Keratinocyte (primary cell): Measurements from ENCODE around the gene BPGM. TPM values are rescaled to one million over a fixed set of nuclear protein-coding genes. Genes with fewer than 3 reads are reported as not detected.

Experiments
- DNase-seq: peaks from one replicate; pipeline ENCODE4 v3.0.0-alpha.2; 2011; ENCODE audit warnings: low read depth, missing footprints, low spot score
- FAIRE-seq: peaks from 2 replicates; lab custom pipeline; 2011; peaks lifted over from hg19 to GRCh38; lab: Jason Lieb, UNC
- H2AFZ ChIP-seq: 2 replicates; pipeline ENCODE4 v1.6.0; 2012; ENCODE audit warnings: low read length, control low read depth, inconsistent platforms; ENCODE audit not compliant: control insufficient read depth
- H3K27ac ChIP-seq: 2 replicates; pipeline ENCODE4 v1.5.1; 2011; ENCODE audit warnings: low read length; ENCODE audit not compliant: control insufficient read depth, insufficient read depth
- H3K27me3 ChIP-seq: 3 replicates; pipeline ENCODE4 v1.6.0; 2011; ENCODE audit warnings: low read length; ENCODE audit not compliant: control insufficient read depth, insufficient read depth; ENCODE audit errors: extremely low read depth
- H3K36me3 ChIP-seq, 2 experiments: 2 replicates in 1 of 2; 3 replicates in 1 of 2; pipeline ENCODE4 v1.5.1; 2011; ENCODE audit warnings: low read length in 2 of 2, mild to moderate bottlenecking in 1 of 2; ENCODE audit not compliant: control insufficient read depth in 2 of 2, insufficient read depth in 2 of 2; ENCODE audit errors: extremely low read depth in 1 of 2
- H3K4me1 ChIP-seq: 3 replicates; pipeline ENCODE4 v1.5.1; 2011; ENCODE audit warnings: low read length; ENCODE audit not compliant: control insufficient read depth, insufficient read depth; ENCODE audit errors: extremely low read depth
- H3K4me2 ChIP-seq: 3 replicates; pipeline ENCODE4 v1.6.0; 2011; ENCODE audit warnings: low read depth, low read length; ENCODE audit not compliant: control insufficient read depth, insufficient read depth; ENCODE audit errors: extremely low read depth
- H3K4me3 ChIP-seq, 3 experiments: fragments of 200-600 bp in 1 of 3; sonication (generic) in 1 of 3; 2 replicates in 2 of 3; 3 replicates in 1 of 3; pipeline ENCODE4 v1.5.1; 2011 to 2016; ENCODE audit warnings: low read length in 3 of 3, mild to moderate bottlenecking in 3 of 3, control low read depth in 2 of 3, inconsistent platforms in 1 of 3, low read depth in 1 of 3, mixed read lengths in 1 of 3, mixed run types in 1 of 3, moderate library complexity in 1 of 3; ENCODE audit not compliant: control insufficient read depth in 2 of 3, insufficient read depth in 2 of 3; ENCODE audit errors: extremely low read depth in 1 of 3
- H3K79me2 ChIP-seq: 2 replicates; pipeline ENCODE4 v1.6.0; 2012; ENCODE audit warnings: low read length; ENCODE audit not compliant: control insufficient read depth, insufficient read depth
- H3K9ac ChIP-seq: 3 replicates; pipeline ENCODE4 v1.6.0; 2011; ENCODE audit warnings: low read length; ENCODE audit not compliant: control insufficient read depth, insufficient read depth; ENCODE audit errors: extremely low read depth
- H3K9me1 ChIP-seq: 3 replicates; pipeline ENCODE4 v1.6.0; 2011; ENCODE audit warnings: low read length; ENCODE audit not compliant: control insufficient read depth, insufficient read depth; ENCODE audit errors: extremely low read depth
- H3K9me3 ChIP-seq: 2 replicates; pipeline ENCODE4 v1.5.1; 2012; ENCODE audit warnings: low read depth, low read length; ENCODE audit not compliant: control insufficient read depth
- H4K20me1 ChIP-seq: 3 replicates; pipeline ENCODE4 v1.6.0; 2011; ENCODE audit warnings: low read length; ENCODE audit not compliant: control insufficient read depth, insufficient read depth; ENCODE audit errors: extremely low read depth
- EZH2 ChIP-seq: IDR thresholded peaks from one replicate; pipeline ENCODE4 v1.6.1; 2012; ENCODE audit warnings: inconsistent platforms, mild to moderate bottlenecking, low read length, moderate library complexity
- dilution Hi-C: fragments of 300-500 bp; cut with MboI; formaldehyde crosslinking; loops from one replicate; pipeline ENCODE4 v1.7.0; 2020; ENCODE audit warnings: low sequenced_read_pairs; ENCODE audit not compliant: extremely low pct_ligation_motif_present
- polyA plus RNA-seq, 5 experiments: library from polyadenylated mRNA; depleted of rRNA in 3 of 5; stranded (reverse) in 3 of 5; stranded (forward) in 1 of 5; unstranded in 1 of 5; fragments of >200 nt; gene quantifications; 1 replicate in 1 of 5; 2 replicates in 3 of 5; 3 replicates in 1 of 5; pipeline versions ENCODE4 v1.2.1 to v1.2.3, GENCODE V29; 2011 to 2012; ENCODE audit warnings: missing spikeins in 2 of 5, low read depth in 1 of 5, low replicate concordance in 1 of 5
- TF ChIP-seq, protein P1 (sequence below), 3 experiments: IDR thresholded peaks in 1 of 3; conservative IDR thresholded peaks in 1 of 3; optimal IDR thresholded peaks in 1 of 3; 2 replicates in 2 of 3; 3 replicates in 1 of 3; pipeline versions ENCODE3 to v1.5.1; 2011; ENCODE audit warnings: low read length in 3 of 3, mild to moderate bottlenecking in 3 of 3, moderate library complexity in 2 of 3, control low read depth in 1 of 3, inconsistent platforms in 1 of 3; ENCODE audit not compliant: insufficient read depth in 2 of 3; ENCODE audit errors: extremely low read depth in 1 of 3

Gene BPGM
- polyA plus RNA-seq, 1 donor (not counting 4 experiments of a cell fraction or from before 2014, with no cell fraction given) = 31.2 TPM

DNA sequence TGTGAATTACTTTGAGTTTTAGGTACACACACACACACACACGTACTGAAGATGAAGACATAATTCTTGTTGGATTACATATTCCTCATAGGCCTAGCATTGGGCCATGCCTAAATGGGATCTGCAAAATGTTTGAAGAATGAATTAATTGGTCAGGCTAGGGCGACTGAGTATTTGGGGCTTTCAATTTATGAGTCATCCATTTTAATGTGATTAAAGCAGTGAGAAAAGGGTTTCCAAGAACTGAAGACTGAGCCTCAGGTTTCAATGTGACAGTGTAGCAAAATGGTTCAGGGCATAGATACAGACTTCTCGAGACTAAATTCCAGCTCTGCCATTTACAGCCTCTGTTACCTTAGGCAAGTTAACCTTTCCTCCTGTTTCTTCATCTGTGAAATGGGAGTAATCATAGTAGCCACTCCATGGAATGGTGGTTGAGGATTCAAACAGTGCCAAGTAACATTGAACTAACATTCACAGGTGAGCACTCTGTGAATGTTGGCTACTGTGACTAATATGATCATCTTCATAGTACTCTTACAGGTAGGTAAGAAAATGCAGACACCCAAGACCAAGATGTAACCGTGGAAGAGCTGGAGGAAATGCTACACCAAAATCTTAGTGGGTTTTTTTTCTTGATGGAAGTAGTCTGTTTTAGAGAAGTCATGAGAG lies 7.6 kb downstream of the BPGM start:
- no peak overlapping the region for H3K4me2 ChIP-seq
- no peak overlapping the region for H3K27ac ChIP-seq
- no peaks in the 10 kb centered on the region for H3K27me3 ChIP-seq
- H3K9me1 ChIP-seq = no peaks in the 10 kb centered on the region
- no peaks in the 10 kb centered on the region for H4K20me1 ChIP-seq
- no peak overlapping the region for H3K4me3 ChIP-seq
- dilution Hi-C loops = no loop called here
- H3K79me2 ChIP-seq = peaks cover 37% of the 10 kb centered on the region
- peaks cover 11% of the 10 kb centered on the region for H3K4me1 ChIP-seq
- DNase-seq (no peak), FAIRE-seq (no peak)
- H3K9me3 ChIP-seq = no peaks in the 10 kb centered on the region
- H3K9ac ChIP-seq = no peak overlapping the region
- H2AFZ ChIP-seq = no peak overlapping the region
- TF ChIP-seq, protein P1, sequence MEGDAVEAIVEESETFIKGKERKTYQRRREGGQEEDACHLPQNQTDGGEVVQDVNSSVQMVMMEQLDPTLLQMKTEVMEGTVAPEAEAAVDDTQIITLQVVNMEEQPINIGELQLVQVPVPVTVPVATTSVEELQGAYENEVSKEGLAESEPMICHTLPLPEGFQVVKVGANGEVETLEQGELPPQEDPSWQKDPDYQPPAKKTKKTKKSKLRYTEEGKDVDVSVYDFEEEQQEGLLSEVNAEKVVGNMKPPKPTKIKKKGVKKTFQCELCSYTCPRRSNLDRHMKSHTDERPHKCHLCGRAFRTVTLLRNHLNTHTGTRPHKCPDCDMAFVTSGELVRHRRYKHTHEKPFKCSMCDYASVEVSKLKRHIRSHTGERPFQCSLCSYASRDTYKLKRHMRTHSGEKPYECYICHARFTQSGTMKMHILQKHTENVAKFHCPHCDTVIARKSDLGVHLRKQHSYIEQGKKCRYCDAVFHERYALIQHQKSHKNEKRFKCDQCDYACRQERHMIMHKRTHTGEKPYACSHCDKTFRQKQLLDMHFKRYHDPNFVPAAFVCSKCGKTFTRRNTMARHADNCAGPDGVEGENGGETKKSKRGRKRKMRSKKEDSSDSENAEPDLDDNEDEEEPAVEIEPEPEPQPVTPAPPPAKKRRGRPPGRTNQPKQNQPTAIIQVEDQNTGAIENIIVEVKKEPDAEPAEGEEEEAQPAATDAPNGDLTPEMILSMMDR (optimal IDR thresholded peaks at IDR 0.05 in 1 of 3, IDR thresholded peaks at IDR 0.05 in 1 of 3, conservative IDR thresholded peaks at IDR 0.05 in 1 of 3; ENCODE audit: extremely low read depth in 1 of 3, insufficient read depth in 2 of 3, low read length in 3 of 3) = no peak
- no peak for TF ChIP-seq EZH2
- no peaks in the 10 kb centered on the region for H3K36me3 ChIP-seq

DNA sequence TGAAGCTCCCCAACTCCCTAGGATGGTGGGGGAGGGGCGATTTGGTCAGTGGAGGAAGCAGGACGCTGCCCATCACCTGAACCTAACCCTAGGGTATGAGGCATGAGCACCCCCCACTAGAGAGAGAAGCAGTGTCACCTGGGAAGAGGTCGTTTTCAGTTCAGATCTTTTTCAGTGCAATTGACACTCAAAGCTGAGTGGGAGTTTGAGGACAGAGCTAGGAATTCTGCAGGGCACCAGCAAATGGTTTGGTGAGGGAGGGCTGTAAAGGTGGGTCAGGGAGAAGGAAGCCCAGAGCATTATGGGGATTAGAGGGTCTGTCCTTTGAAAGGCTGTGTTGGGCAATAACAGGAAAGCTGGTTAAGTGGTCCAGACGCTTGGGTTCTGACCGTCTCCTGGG lies 10.9 kb downstream of the BPGM start:
- Histone ChIP-seq H3K9me3 (no peaks in the 10 kb centered on the region), H3K36me3 (peaks cover 4% of the 10 kb centered on the region in 2 experiments), H3K4me2 (no peak overlapping the region), H3K4me1 (peaks cover 34% of the 10 kb centered on the region), H3K79me2 (peaks cover 20% of the 10 kb centered on the region), H2AFZ (no peak overlapping the region), H3K9me1 (no peaks in the 10 kb centered on the region), H3K9ac (no peak overlapping the region), H4K20me1 (no peaks in the 10 kb centered on the region), H3K27me3 (no peaks in the 10 kb centered on the region), H3K4me3 (no peak overlapping the region), H3K27ac (no peak overlapping the region)
- FAIRE-seq (no peak), DNase-seq (no peak)
- dilution Hi-C loops = no loop called here
- TF ChIP-seq, protein P1 (optimal IDR thresholded peaks at IDR 0.05 in 1 of 3, IDR thresholded peaks at IDR 0.05 in 1 of 3, conservative IDR thresholded peaks at IDR 0.05 in 1 of 3; ENCODE audit: extremely low read depth in 1 of 3, insufficient read depth in 2 of 3, low read length in 3 of 3) = no peak
- no peak for TF ChIP-seq EZH2
